PC-3 (cell line): Measurements from ENCODE around the gene ESR1. TPM values are rescaled to one million over a fixed set of nuclear protein-coding genes. Genes with fewer than 3 reads are reported as not detected.

Experiments used
- ATAC-seq: fragments of 200-7000 bp; cut with Tn5 transposase; 2 replicates; pipeline ENCODE4 v1.9.1; 2020; ENCODE audit warnings: mild to moderate bottlenecking, moderate library complexity
- BruUV-seq: library from RNA; stranded (reverse); fragments of 400-500 nt; replicated peaks from 2 replicates; lab custom pipeline; 2021; lab: Mats Ljungman, UMichigan
- CTCF ChIA-PET: fragments of 300-600 bp; sonication (Branson Sonifier 250); formaldehyde crosslinking; loops from one replicate; lab custom pipeline; 2022; ENCODE audit warnings: antibody characterized with exemption; lab: Charles Lee
- POLR2A ChIA-PET: fragments of 300-600 bp; sonication (Branson Sonifier 250); formaldehyde crosslinking; loops from one replicate; lab custom pipeline; 2022; ENCODE audit warnings: antibody characterized with exemption; ENCODE audit not compliant: unreplicated experiment; lab: Charles Lee
- DNase-seq: peaks from one replicate; pipeline ENCODE4 v3.0.0-alpha.2; 2015
- H2AFZ ChIP-seq: fragments of 300-600 bp; sonication (generic); 2 replicates; pipeline ENCODE4 v1.6.0; 2016; ENCODE audit warnings: antibody characterized with exemption, low read length
- H3F3A ChIP-seq: fragments of 300-600 bp; sonication (generic); one replicate; pipeline ENCODE4 v1.6.0; 2017; ENCODE audit warnings: antibody characterized with exemption, low read length, control low read depth, mild to moderate bottlenecking; ENCODE audit not compliant: unreplicated experiment
- H3K27ac ChIP-seq: fragments of 300-600 bp; sonication (generic); 2 replicates; pipeline ENCODE4 v1.5.1; 2016; ENCODE audit warnings: mild to moderate bottlenecking, low read length
- H3K27me3 ChIP-seq: fragments of 300-600 bp; sonication (generic); 2 replicates; pipeline ENCODE4 v1.6.1; 2016; ENCODE audit warnings: low read length, mixed read lengths
- H3K36me3 ChIP-seq: fragments of 300-600 bp; sonication (generic); 2 replicates; pipeline ENCODE4 v1.6.1; 2016; ENCODE audit warnings: low read depth, mixed run types, low read length, mixed read lengths
- H3K4me1 ChIP-seq: fragments of 300-600 bp; sonication (generic); 2 replicates; pipeline ENCODE4 v1.5.1; 2016; ENCODE audit warnings: low read length; ENCODE audit not compliant: insufficient read depth
- H3K4me2 ChIP-seq: fragments of 300-600 bp; sonication (generic); 2 replicates; pipeline ENCODE4 v1.6.0; 2016; ENCODE audit warnings: low read length
- H3K4me3 ChIP-seq: fragments of 300-600 bp; sonication (generic); 2 replicates; pipeline ENCODE4 v1.5.1; 2016; ENCODE audit warnings: mild to moderate bottlenecking, low read length, mixed read lengths
- H3K79me2 ChIP-seq: fragments of 300-600 bp; sonication (generic); 2 replicates; pipeline ENCODE4 v1.6.1; 2017; ENCODE audit warnings: low read length, mixed read lengths
- H3K9ac ChIP-seq: fragments of 300-600 bp; sonication (generic); 2 replicates; pipeline ENCODE4 v1.6.0; 2016; ENCODE audit warnings: mild to moderate bottlenecking, low read length
- H3K9me2 ChIP-seq: fragments of 300-600 bp; sonication (generic); replicated peaks from 2 replicates; pipeline ENCODE4 v1.6.1; 2016; ENCODE audit warnings: mixed run types, low read length, mixed read lengths
- H3K9me3 ChIP-seq: fragments of 300-600 bp; sonication (generic); 2 replicates; pipeline ENCODE4 v1.6.1; 2016; ENCODE audit warnings: low read length, mixed read lengths
- H4K20me1 ChIP-seq: fragments of 300-600 bp; sonication (generic); 2 replicates; pipeline ENCODE4 v1.6.1; 2016; ENCODE audit warnings: low read length, mixed read lengths
- EZH2 ChIP-seq: fragments of 300-600 bp; sonication (generic); IDR thresholded peaks from one replicate; pipeline ENCODE4 v1.6.1; 2017; ENCODE audit warnings: antibody characterized with exemption, mild to moderate bottlenecking, low read length; ENCODE audit not compliant: unreplicated experiment
- EZH2phosphoT487 ChIP-seq: fragments of 300-600 bp; sonication (generic); IDR thresholded peaks from 2 replicates; pipeline ENCODE4 v1.6.1; 2018; ENCODE audit warnings: mild to moderate bottlenecking, antibody characterized with exemption, low read length, borderline replicate concordance
- intact Hi-C: fragments of 100-400 bp; cut with micrococcal nuclease; formaldehyde crosslinking; loops from 2 replicates; pipeline ENCODE4 v1.9.0; 2023
- total RNA-seq: library from RNA; depleted of rRNA; stranded (reverse); fragments of >200 nt; gene quantifications from 2 replicates; pipeline ENCODE4 v1.2.3, GENCODE V29; 2014
- TF ChIP-seq, protein P1 (sequence below): fragments of 300-600 bp; sonication (generic); conservative IDR thresholded peaks from 2 replicates; pipeline ENCODE4 v1.5.1; 2017; ENCODE audit warnings: antibody characterized with exemption, low read depth, mild to moderate bottlenecking, low read length

The ESR1 gene
- total RNA-seq, 1 experiment from 2014 or later: 5.9 TPM

DNA sequence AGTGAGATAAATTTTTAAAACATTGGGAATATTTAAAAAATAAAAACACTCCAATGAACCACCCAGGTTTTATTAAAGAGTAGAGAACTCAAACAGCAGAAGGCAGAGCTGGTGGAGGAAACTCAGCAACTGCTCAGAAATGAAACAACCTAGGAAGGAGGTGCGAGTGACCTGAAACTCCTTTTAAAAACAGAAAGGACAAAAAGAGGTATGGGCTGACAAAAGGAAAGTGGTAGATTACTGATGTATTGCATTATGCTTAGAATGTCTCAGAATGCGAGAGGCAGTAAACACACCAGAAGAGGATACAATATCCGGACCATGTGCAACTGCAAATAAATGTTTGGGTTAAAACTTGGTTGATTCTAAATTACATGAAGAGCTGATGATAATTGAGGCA is 97.6 kb downstream of the ESR1 start:
- no peaks in the 10 kb centered on the region for H3K9me2 ChIP-seq
- H3K4me3 ChIP-seq: peak overlapping the region; percentile 11; the same call in 1 of the 2 replicates
- H3K79me2 ChIP-seq: peaks cover 6% of the 10 kb centered on the region; the same call in 1 of the 2 replicates
- no peak overlapping the region for H3K9ac ChIP-seq
- H3F3A ChIP-seq: no peaks in the 10 kb centered on the region
- intact Hi-C loops: no loop called here
- no peaks in the 10 kb centered on the region for H3K9me3 ChIP-seq
- peak overlapping the region; percentile 55; the same call in 1 of the 2 replicates for H2AFZ ChIP-seq
- no peak for ATAC-seq
- peaks cover 34% of the 10 kb centered on the region for H3K4me1 ChIP-seq
- BruUV-seq: no TSS peak
- TF ChIP-seq EZH2phosphoT487 (no peak), EZH2 (no peak)
- H3K27me3 ChIP-seq: no peaks in the 10 kb centered on the region
- ChIA-PET POLR2A (no interaction called here), CTCF (no interaction called here)
- peak overlapping the region; percentile 29 for H3K4me2 ChIP-seq
- H3K27ac ChIP-seq: no peak overlapping the region
- DNase-seq: no peak
- H4K20me1 ChIP-seq: no peaks in the 10 kb centered on the region
- H3K36me3 ChIP-seq: no peaks in the 10 kb centered on the region

DNA sequence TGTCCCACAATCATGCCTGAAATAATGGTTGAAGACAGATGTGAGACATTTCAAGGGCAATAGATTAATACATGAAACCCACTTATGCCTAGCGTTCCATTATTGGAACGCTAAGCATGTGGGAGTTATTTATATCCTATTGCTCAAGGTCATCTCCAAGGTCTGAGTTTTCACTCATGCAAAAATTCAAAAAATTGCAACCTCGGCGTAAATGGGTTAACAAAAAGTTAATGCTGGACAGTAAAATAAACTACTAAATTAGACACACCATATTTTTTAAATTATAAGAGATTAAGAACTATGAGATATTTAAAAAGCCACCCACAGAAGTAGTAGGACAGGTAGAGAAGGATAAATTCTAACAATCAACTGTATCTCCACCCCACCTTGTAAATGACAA is 98.4 kb downstream of the ESR1 start:
- no peaks in the 10 kb centered on the region for H3K9me3 ChIP-seq
- H3K9me2 ChIP-seq: no peaks in the 10 kb centered on the region
- DNase-seq (no peak), ATAC-seq (no peak)
- no peaks in the 10 kb centered on the region for H3K27me3 ChIP-seq
- BruUV-seq: no TSS peak
- peaks cover 6% of the 10 kb centered on the region; the same call in 1 of the 2 replicates for H3K79me2 ChIP-seq
- CTCF ChIA-PET: no interaction called here
- no peaks in the 10 kb centered on the region for H3K36me3 ChIP-seq
- no peak overlapping the region for H2AFZ ChIP-seq
- no peak overlapping the region for H3K4me3 ChIP-seq
- H4K20me1 ChIP-seq: no peaks in the 10 kb centered on the region
- peaks cover 26% of the 10 kb centered on the region for H3K4me1 ChIP-seq
- no peaks in the 10 kb centered on the region for H3F3A ChIP-seq
- H3K9ac ChIP-seq: no peak overlapping the region
- H3K27ac ChIP-seq: no peak overlapping the region
- H3K4me2 ChIP-seq: no peak overlapping the region
- TF ChIP-seq EZH2 (no peak), EZH2phosphoT487 (no peak)
- TF ChIP-seq, protein P1, sequence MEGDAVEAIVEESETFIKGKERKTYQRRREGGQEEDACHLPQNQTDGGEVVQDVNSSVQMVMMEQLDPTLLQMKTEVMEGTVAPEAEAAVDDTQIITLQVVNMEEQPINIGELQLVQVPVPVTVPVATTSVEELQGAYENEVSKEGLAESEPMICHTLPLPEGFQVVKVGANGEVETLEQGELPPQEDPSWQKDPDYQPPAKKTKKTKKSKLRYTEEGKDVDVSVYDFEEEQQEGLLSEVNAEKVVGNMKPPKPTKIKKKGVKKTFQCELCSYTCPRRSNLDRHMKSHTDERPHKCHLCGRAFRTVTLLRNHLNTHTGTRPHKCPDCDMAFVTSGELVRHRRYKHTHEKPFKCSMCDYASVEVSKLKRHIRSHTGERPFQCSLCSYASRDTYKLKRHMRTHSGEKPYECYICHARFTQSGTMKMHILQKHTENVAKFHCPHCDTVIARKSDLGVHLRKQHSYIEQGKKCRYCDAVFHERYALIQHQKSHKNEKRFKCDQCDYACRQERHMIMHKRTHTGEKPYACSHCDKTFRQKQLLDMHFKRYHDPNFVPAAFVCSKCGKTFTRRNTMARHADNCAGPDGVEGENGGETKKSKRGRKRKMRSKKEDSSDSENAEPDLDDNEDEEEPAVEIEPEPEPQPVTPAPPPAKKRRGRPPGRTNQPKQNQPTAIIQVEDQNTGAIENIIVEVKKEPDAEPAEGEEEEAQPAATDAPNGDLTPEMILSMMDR: no peak
- POLR2A ChIA-PET: no interaction called here
- intact Hi-C loops: no loop called here

DNA sequence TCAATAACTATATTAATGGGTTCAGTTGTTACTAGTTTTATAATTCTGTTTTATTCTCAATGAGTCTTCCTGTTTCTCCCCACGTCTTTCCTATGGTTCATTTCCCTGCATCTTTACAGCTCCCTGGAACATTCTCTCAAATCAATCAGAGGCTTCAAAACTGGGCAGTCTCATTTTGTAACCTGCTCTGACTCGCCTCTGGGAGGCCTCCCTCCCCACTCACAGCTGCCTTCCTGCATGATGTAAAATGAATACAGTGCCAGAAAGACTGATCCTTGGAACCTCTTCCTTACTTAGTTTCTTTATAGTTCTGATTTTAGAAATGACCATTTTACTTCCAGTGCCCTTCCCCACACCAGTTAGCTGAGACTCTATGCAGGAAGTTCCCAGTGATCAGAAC is 103.9 kb downstream of the ESR1 start:
- TF ChIP-seq, protein P1: no peak
- no peak for TF ChIP-seq EZH2
- no peak for TF ChIP-seq EZH2phosphoT487
- no peaks in the 10 kb centered on the region for H3K36me3 ChIP-seq
- ChIA-PET CTCF (no interaction called here), POLR2A (no interaction called here)
- intact Hi-C loops: no loop called here
- no peak overlapping the region for H3K4me2 ChIP-seq
- no peak overlapping the region for H2AFZ ChIP-seq
- BruUV-seq: no TSS peak
- H3K9me3 ChIP-seq: no peaks in the 10 kb centered on the region
- H3K9me2 ChIP-seq: no peaks in the 10 kb centered on the region
- no peaks in the 10 kb centered on the region for H3K79me2 ChIP-seq
- no peaks in the 10 kb centered on the region for H3F3A ChIP-seq
- H4K20me1 ChIP-seq: no peaks in the 10 kb centered on the region
- peaks cover 30% of the 10 kb centered on the region for H3K4me1 ChIP-seq
- H3K9ac ChIP-seq: no peak overlapping the region
- H3K4me3 ChIP-seq: no peak overlapping the region
- H3K27ac ChIP-seq: no peak overlapping the region
- no peaks in the 10 kb centered on the region for H3K27me3 ChIP-seq
- DNase-seq: peak; percentile 35
- ATAC-seq: no peak
